ENCODE measurements around the gene CHFR. TPM values are rescaled to one million over a fixed set of nuclear protein-coding genes. Genes with fewer than 3 reads are reported as not detected.
"Not testable (repeated sequence)": the region's sequence is repeated elsewhere in the genome, so short reads cannot be mapped to it uniquely, and the experiment has no call there.

The CHFR gene
- total RNA-seq, 1 experiment from 2014 or later = 49.5 TPM

- BruUV-seq (replicated peaks) = no TSS peak
- Mint-ChIP-seq H3K9me3 (ENCODE audit: low read depth, unreplicated experiment) (no peaks in the 10 kb centered on the region), H3K27ac (ENCODE audit: unreplicated experiment) (no peak overlapping the region), H3K4me3 (ENCODE audit: low read depth, unreplicated experiment) (no peak overlapping the region), H3K36me3 (ENCODE audit: insufficient read depth, unreplicated experiment) (peaks cover 53% of the 10 kb centered on the region), H3K27me3 (ENCODE audit: unreplicated experiment) (no peaks in the 10 kb centered on the region), H3K4me1 (ENCODE audit: low read depth, unreplicated experiment) (no peaks in the 10 kb centered on the region)
- no peak for DNase-seq
- intact Hi-C loops (cut with micrococcal nuclease; ENCODE audit: unreplicated experiment) = no loop called here
- CTCF ChIA-PET = no interaction called here
- TF ChIP-seq CTCF (IDR thresholded peaks at IDR 0.05; ENCODE audit: unreplicated experiment) = no peak
Observed at GRCh38 chr12:132848521-132848920, 38.9 kb downstream of the CHFR start.

DNA sequence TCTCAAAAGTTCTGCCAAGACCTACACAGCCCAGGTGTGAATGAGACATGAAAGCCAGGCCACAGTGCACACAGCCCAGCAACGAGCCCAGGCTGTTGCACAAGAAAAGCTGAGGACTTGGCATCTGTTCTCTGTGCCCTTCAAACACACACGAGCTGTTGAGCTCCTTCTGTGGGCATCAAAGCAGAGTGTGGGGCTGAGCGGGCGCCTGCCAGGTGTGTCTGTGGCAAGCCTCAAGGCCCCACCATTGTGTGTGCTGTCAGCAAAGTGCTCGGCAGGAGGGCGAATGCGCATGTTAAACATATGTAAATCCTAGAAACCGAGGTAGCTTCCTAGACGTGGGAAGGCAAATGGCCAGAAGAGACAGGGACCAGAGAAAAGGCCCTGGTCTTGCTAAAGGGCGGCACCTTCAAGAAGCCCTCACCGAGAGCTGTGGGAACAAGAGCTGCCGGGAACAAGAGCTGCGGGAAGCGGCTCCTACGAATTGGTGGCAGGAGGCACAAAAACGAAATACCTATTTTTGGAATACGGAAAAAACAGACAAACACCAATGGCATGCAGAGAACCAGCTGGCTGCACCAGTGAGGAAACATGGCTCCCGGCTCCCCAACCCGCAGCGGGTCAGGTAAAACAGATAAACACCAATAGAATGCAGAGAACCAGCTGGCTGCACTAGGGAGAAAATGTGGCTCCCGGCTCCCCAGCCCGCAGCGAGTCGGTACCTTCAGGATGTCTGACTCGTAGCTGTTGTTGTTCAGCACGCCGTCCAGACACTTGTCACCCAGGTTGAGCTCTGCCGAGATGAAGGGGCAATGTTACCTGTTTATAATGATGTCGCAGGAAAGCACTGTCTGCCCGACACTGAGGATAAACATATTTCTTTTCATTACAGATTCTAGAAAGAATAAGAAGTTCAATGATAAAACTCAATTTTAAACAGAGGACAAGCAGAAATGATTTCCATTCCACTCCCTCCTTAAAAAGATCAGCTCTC is 39.7 kb downstream of the CHFR start:
- no TSS peak for BruUV-seq (replicated peaks)
- Mint-ChIP-seq H3K9me3 (ENCODE audit: low read depth, unreplicated experiment) (no peaks in the 10 kb centered on the region), H3K27me3 (ENCODE audit: unreplicated experiment) (no peaks in the 10 kb centered on the region), H3K36me3 (ENCODE audit: insufficient read depth, unreplicated experiment) (peaks cover 50% of the 10 kb centered on the region), H3K27ac (ENCODE audit: unreplicated experiment) (no peak overlapping the region), H3K4me3 (ENCODE audit: low read depth, unreplicated experiment) (no peak overlapping the region), H3K4me1 (ENCODE audit: low read depth, unreplicated experiment) (no peaks in the 10 kb centered on the region)
- DNase-seq = no peak
- no peak for TF ChIP-seq CTCF (IDR thresholded peaks at IDR 0.05; ENCODE audit: unreplicated experiment)
- intact Hi-C loops (cut with micrococcal nuclease; ENCODE audit: unreplicated experiment) = no loop called here
- CTCF ChIA-PET = interaction anchor here (0.5 to 0.6 kb wide), 2 partner anchors 26 to 31 kb away, joined by 4 to 7 read pairs; no protein-coding TSS in a partner anchor

- DNase-seq; H3K27me3 Mint-ChIP-seq (ENCODE audit: unreplicated experiment); H3K4me3 Mint-ChIP-seq (ENCODE audit: low read depth, unreplicated experiment); H3K27ac Mint-ChIP-seq (ENCODE audit: unreplicated experiment); BruUV-seq (replicated peaks); intact Hi-C loops (cut with micrococcal nuclease; ENCODE audit: unreplicated experiment); H3K4me1 Mint-ChIP-seq (ENCODE audit: low read depth, unreplicated experiment); H3K9me3 Mint-ChIP-seq (ENCODE audit: low read depth, unreplicated experiment); CTCF ChIA-PET: not testable (repeated sequence)
- H3K36me3 Mint-ChIP-seq (ENCODE audit: insufficient read depth, unreplicated experiment) = peaks cover 46% of the 10 kb centered on the region
Observed at GRCh38 chr12:132844681-132845080, 42.7 kb downstream of the CHFR start.

GRCh38 chr12:132842449-132843045 is 44.9 kb downstream of the CHFR start:
- H3K36me3 Mint-ChIP-seq (ENCODE audit: insufficient read depth, unreplicated experiment) = peaks cover 58% of the 10 kb centered on the region
- peaks cover 5% of the 10 kb centered on the region for H3K9me3 Mint-ChIP-seq (ENCODE audit: low read depth, unreplicated experiment)
- no peak overlapping the region for H3K4me3 Mint-ChIP-seq (ENCODE audit: low read depth, unreplicated experiment)
- BruUV-seq (replicated peaks) = no TSS peak
- DNase-seq = no peak
- H3K27ac Mint-ChIP-seq (ENCODE audit: unreplicated experiment) = no peak overlapping the region
- no peaks in the 10 kb centered on the region for H3K27me3 Mint-ChIP-seq (ENCODE audit: unreplicated experiment)
- no peaks in the 10 kb centered on the region for H3K4me1 Mint-ChIP-seq (ENCODE audit: low read depth, unreplicated experiment)
- CTCF ChIA-PET = interaction anchor here (0.7 kb wide), 1 partner anchor 204 kb away, joined by 3 read pairs; no protein-coding TSS in a partner anchor
- intact Hi-C loops (cut with micrococcal nuclease; ENCODE audit: unreplicated experiment) = no loop called here
- TF ChIP-seq CTCF (IDR thresholded peaks at IDR 0.05; ENCODE audit: unreplicated experiment) = no peak

Data from Calu3 (cell line).